Transverse colon (tissue), 4 donors: ENCODE results near the gene AOC1. TPM values are rescaled to one million over a fixed set of nuclear protein-coding genes. Genes with fewer than 3 reads are reported as not detected.

Experiments used
- DNase-seq: peaks from one replicate; pipeline ENCODE4 v3.0.0-alpha.2; 2019
- H3K27ac ChIP-seq, 4 donors: fragments of 200-600 bp; sonication (generic); 2 replicates each; pipeline ENCODE4 v1.5.1; 2016 to 2018; ENCODE audit warnings: inconsistent platforms in 4 of 4
- H3K27me3 ChIP-seq: fragments of 200-600 bp; sonication (generic); 2 replicates; pipeline ENCODE4 v1.5.1; 2017; ENCODE audit warnings: inconsistent platforms
- H3K36me3 ChIP-seq, 4 donors: fragments of 200-600 bp; sonication (generic); 2 replicates each; pipeline ENCODE4 v1.5.1; 2017 to 2019; ENCODE audit warnings: inconsistent platforms in 4 of 4
- H3K4me1 ChIP-seq, 4 donors: fragments of 200-600 bp; sonication (generic); 2 replicates each; pipeline ENCODE4 v1.5.1; 2017 to 2020; ENCODE audit warnings: inconsistent platforms in 4 of 4
- H3K4me3 ChIP-seq, 4 donors: fragments of 200-600 bp; sonication (generic); 1 replicate in 1 of 4; 2 replicates in 3 of 4; pipeline versions ENCODE4 v1.5.1 to v1.6.1; 2017 to 2019; ENCODE audit warnings: inconsistent platforms in 4 of 4
- H3K9me3 ChIP-seq, 2 donors: fragments of 200-600 bp; sonication (generic); 2 replicates each; pipeline ENCODE4 v1.5.1; 2017 to 2019; ENCODE audit warnings: inconsistent platforms in 2 of 2
- EP300 ChIP-seq: sonication (generic); formaldehyde crosslinking; IDR thresholded peaks from one replicate; pipeline ENCODE4 v1.6.1; 2017; ENCODE audit warnings: antibody characterized with exemption, low read depth
- POLR2A ChIP-seq: fragments of 450-650 bp; IDR thresholded peaks from one replicate; pipeline ENCODE4 v1.6.1; 2016; ENCODE audit warnings: antibody characterized with exemption, mild to moderate bottlenecking, moderate library complexity
- POLR2AphosphoS5 ChIP-seq, 3 donors: sonication (generic); formaldehyde crosslinking; IDR thresholded peaks; one replicate each; pipeline ENCODE4 v1.6.1; 2016; ENCODE audit warnings: antibody characterized with exemption in 3 of 3
- WGBS, 2 donors: methylation state at CpG; one replicate each; pipeline ENCODE4 v1.1.5; 2018; ENCODE audit warnings: low coverage in 1 of 2; 5-methylcytosine and 5-hydroxymethylcytosine counted together
- in situ Hi-C, 4 donors: fragments of 200-750 bp; cut with MboI; loops; one replicate each; pipeline versions ENCODE4 v1.15.0 to v1.15.1; 2017; ENCODE audit warnings: low sequenced_read_pairs in 3 of 4, low pct_ligation_motif_present in 1 of 4, low pct_unique_long_range_greater_than_20kb in 1 of 4
- intact Hi-C: fragments of 100-400 bp; cut with DNase I; formaldehyde crosslinking; loops from one replicate; pipeline ENCODE4 v1.15.1; 2023; ENCODE audit warnings: low total_unique reads
- total RNA-seq, 4 donors: library from RNA; depleted of rRNA; stranded (reverse); fragments of >200 nt; gene quantifications; one replicate each; pipeline ENCODE4 v1.1.0, GENCODE V29; 2016
- TF ChIP-seq, protein P1 (sequence below), 5 experiments: fragments of 200-600 bp in 3 of 5; fragments of 450-650 bp in 2 of 5; sonication (generic) in 3 of 5; IDR thresholded peaks; 1 replicate in 2 of 5; 2 replicates in 3 of 5; pipeline ENCODE4 v1.5.1; 2016 to 2017; ENCODE audit warnings: antibody characterized with exemption in 5 of 5, inconsistent platforms in 3 of 5, mild to moderate bottlenecking in 2 of 5, moderate library complexity in 1 of 5

AOC1 gene
- total RNA-seq, 4 donors from 2014 or later: 143 to 687 (median 427) TPM

- Histone ChIP-seq H3K4me1 (no peaks in the 10 kb centered on the region), H3K27ac (no peak overlapping the region), H3K4me3 (no peak overlapping the region), H3K9me3 (no peaks in the 10 kb centered on the region), H3K36me3 (peaks cover 0 to 3% (median 0%) of the 10 kb centered on the region in 4 donors), H3K27me3 (no peaks in the 10 kb centered on the region)
- in situ Hi-C loops: no loop called here
- TF ChIP-seq, protein P1, sequence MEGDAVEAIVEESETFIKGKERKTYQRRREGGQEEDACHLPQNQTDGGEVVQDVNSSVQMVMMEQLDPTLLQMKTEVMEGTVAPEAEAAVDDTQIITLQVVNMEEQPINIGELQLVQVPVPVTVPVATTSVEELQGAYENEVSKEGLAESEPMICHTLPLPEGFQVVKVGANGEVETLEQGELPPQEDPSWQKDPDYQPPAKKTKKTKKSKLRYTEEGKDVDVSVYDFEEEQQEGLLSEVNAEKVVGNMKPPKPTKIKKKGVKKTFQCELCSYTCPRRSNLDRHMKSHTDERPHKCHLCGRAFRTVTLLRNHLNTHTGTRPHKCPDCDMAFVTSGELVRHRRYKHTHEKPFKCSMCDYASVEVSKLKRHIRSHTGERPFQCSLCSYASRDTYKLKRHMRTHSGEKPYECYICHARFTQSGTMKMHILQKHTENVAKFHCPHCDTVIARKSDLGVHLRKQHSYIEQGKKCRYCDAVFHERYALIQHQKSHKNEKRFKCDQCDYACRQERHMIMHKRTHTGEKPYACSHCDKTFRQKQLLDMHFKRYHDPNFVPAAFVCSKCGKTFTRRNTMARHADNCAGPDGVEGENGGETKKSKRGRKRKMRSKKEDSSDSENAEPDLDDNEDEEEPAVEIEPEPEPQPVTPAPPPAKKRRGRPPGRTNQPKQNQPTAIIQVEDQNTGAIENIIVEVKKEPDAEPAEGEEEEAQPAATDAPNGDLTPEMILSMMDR (IDR thresholded peaks at IDR 0.05): no peak
- TF ChIP-seq POLR2AphosphoS5 (IDR thresholded peaks at IDR 0.05): no peak
- TF ChIP-seq EP300: no peak
- no peak for TF ChIP-seq POLR2A
- intact Hi-C loops: no loop called here
- no peak for DNase-seq
- 60% methylated on average over 14 of the region's 14 CpGs; no CpG with 5 or more reads in 1 of the 2 donors for WGBS, 2 donors
These were observed 8.1 kb downstream of the AOC1 start for GRCh38 chr7:150860291-150860977.

- WGBS, 2 donors: 83% methylated on average over 9 of the region's 9 CpGs; no CpG with 5 or more reads in 1 of the 2 donors
- Histone ChIP-seq H3K27ac (no peak overlapping the region), H3K27me3 (no peaks in the 10 kb centered on the region), H3K4me3 (no peak overlapping the region), H3K36me3 (peaks cover 0 to 3% (median 0%) of the 10 kb centered on the region in 4 donors), H3K4me1 (no peaks in the 10 kb centered on the region), H3K9me3 (no peaks in the 10 kb centered on the region)
- intact Hi-C loops (no loop called here), in situ Hi-C loops (no loop called here)
- DNase-seq: no peak
- no peak for TF ChIP-seq POLR2AphosphoS5 (IDR thresholded peaks at IDR 0.05)
- TF ChIP-seq EP300: no peak
- TF ChIP-seq, protein P1 (IDR thresholded peaks at IDR 0.05): no peak
- TF ChIP-seq POLR2A: no peak
These were observed 8.6 kb downstream of the AOC1 start for GRCh38 chr7:150860978-150861295.

- H3K27me3 ChIP-seq: no peaks in the 10 kb centered on the region
- H3K36me3 ChIP-seq: peaks cover 0 to 3% (median 0%) of the 10 kb centered on the region in 4 donors
- in situ Hi-C loops: no loop called here
- intact Hi-C loops: no loop called here
- no peak overlapping the region for H3K27ac ChIP-seq
- TF ChIP-seq, protein P1 (IDR thresholded peaks at IDR 0.05): no peak
- no peak for TF ChIP-seq EP300
- 90 to 92% methylated on average over 5 to 6 of the region's 6 CpGs for WGBS, 2 donors
- no peaks in the 10 kb centered on the region for H3K9me3 ChIP-seq
- H3K4me3 ChIP-seq: no peak overlapping the region
- no peaks in the 10 kb centered on the region for H3K4me1 ChIP-seq
- no peak for DNase-seq
These were observed 10.0 kb downstream of the AOC1 start for GRCh38 chr7:150862356-150862755.

- Histone ChIP-seq H3K36me3 (peaks cover 0 to 3% (median 0%) of the 10 kb centered on the region in 4 donors), H3K4me3 (no peak overlapping the region), H3K27ac (no peak overlapping the region), H3K9me3 (no peaks in the 10 kb centered on the region), H3K4me1 (no peaks in the 10 kb centered on the region), H3K27me3 (no peaks in the 10 kb centered on the region)
- TF ChIP-seq EP300: no peak
- TF ChIP-seq, protein P1 (IDR thresholded peaks at IDR 0.05): no peak
- no peak for TF ChIP-seq POLR2A
- TF ChIP-seq POLR2AphosphoS5 (IDR thresholded peaks at IDR 0.05): no peak
- in situ Hi-C loops: no loop called here
- no peak for DNase-seq
- WGBS, 2 donors: 82 to 90% methylated on average over 5 to 6 of the region's 6 CpGs
- intact Hi-C loops: no loop called here
These were observed 11.6 kb downstream of the AOC1 start for GRCh38 chr7:150863946-150864345.
